GM12878 (cell line): ENCODE data around the gene MAL. TPM values are rescaled to one million over a fixed set of nuclear protein-coding genes. Genes with fewer than 3 reads are reported as not detected.

Source experiments
- ATAC-seq: fragments of 200-7000 bp; cut with Tn5 transposase; 3 replicates; pipeline ENCODE4 v1.9.1; 2020; ENCODE audit warnings: mild to moderate bottlenecking, moderate library complexity
- BruUV-seq: library from RNA; stranded (reverse); fragments of 400-500 nt; replicated peaks from 2 replicates; lab custom pipeline; 2021; lab: Mats Ljungman, UMichigan
- CTCF ChIA-PET: fragments of 300-600 bp; sonication (Branson Sonifier 250); formaldehyde crosslinking; extraction: SDS; loops from one replicate; lab custom pipeline; 2021; ENCODE audit warnings: inconsistent platforms; lab: Yijun Ruan, JAX
- POLR2A ChIA-PET: fragments of 350-600 bp; formaldehyde crosslinking; extraction: SDS; loops from one replicate; lab custom pipeline; 2021; ENCODE audit warnings: inconsistent platforms; lab: Charles Lee
- RAD21 ChIA-PET: fragments of 300-600 bp; sonication (Branson Sonifier 250); formaldehyde crosslinking; loops from one replicate; lab custom pipeline; 2023; ENCODE audit warnings: antibody characterized with exemption; ENCODE audit not compliant: unreplicated experiment; lab: Charles Lee
- SMC1A ChIA-PET: fragments of 300-600 bp; sonication (Branson Sonifier 250); formaldehyde crosslinking; loops from one replicate; lab custom pipeline; 2023; ENCODE audit not compliant: unreplicated experiment, uncharacterized antibody; lab: Charles Lee
- DNase-seq: peaks from one replicate; pipeline ENCODE4 v3.0.0-alpha.2; 2011; ENCODE audit warnings: low read depth, low spot score
- FAIRE-seq: peaks from 3 replicates; lab custom pipeline; 2011; peaks lifted over from hg19 to GRCh38; lab: Jason Lieb, UNC
- H2AFZ ChIP-seq: 2 replicates; pipeline ENCODE4 v1.6.0; 2011; ENCODE audit warnings: low read depth, low read length, control low read depth; ENCODE audit not compliant: control insufficient read depth
- H3K27ac ChIP-seq: 2 replicates; pipeline ENCODE4 v1.5.1; 2011; ENCODE audit warnings: control low read depth; ENCODE audit not compliant: control insufficient read depth, insufficient read depth
- H3K27me3 ChIP-seq, 2 experiments: replicated peaks in 1 of 2; 2 replicates each; pipeline versions ENCODE4 v1.6.0 to v1.6.1; 2011; ENCODE audit warnings: low read length in 1 of 2; ENCODE audit not compliant: control insufficient read depth in 2 of 2, insufficient read depth in 2 of 2
- H3K36me3 ChIP-seq, 2 experiments: 2 replicates each; pipeline ENCODE4 v1.5.1; 2011; ENCODE audit warnings: low read length in 1 of 2; ENCODE audit not compliant: control insufficient read depth in 2 of 2, insufficient read depth in 2 of 2
- H3K4me1 ChIP-seq: 2 replicates; pipeline ENCODE4 v1.6.1; 2011; ENCODE audit warnings: mild to moderate bottlenecking, low read length, moderate library complexity, mixed read lengths; ENCODE audit not compliant: control insufficient read depth, insufficient read depth
- H3K4me2 ChIP-seq: 2 replicates; pipeline ENCODE4 v1.6.0; 2011; ENCODE audit warnings: control low read depth; ENCODE audit not compliant: control insufficient read depth, insufficient read depth
- H3K4me3 ChIP-seq: fragments of 200-600 bp; sonication (generic); 2 replicates; pipeline ENCODE4 v1.5.1; 2016
- H3K79me2 ChIP-seq: 2 replicates; pipeline ENCODE4 v1.6.0; 2011; ENCODE audit warnings: low read length; ENCODE audit not compliant: control insufficient read depth, insufficient read depth
- H3K9ac ChIP-seq: 2 replicates; pipeline ENCODE4 v1.8.0; 2011; ENCODE audit warnings: low read length, control low read depth, mixed read lengths; ENCODE audit not compliant: control insufficient read depth, insufficient read depth
- H3K9me3 ChIP-seq: replicated peaks from 3 replicates; pipeline ENCODE4 v1.5.1; 2011; ENCODE audit warnings: mild to moderate bottlenecking, low read length; ENCODE audit not compliant: control insufficient read depth, insufficient read depth
- H4K20me1 ChIP-seq: 2 replicates; pipeline ENCODE4 v1.6.0; 2011; ENCODE audit not compliant: control insufficient read depth, insufficient read depth
- CREM ChIP-seq: IDR thresholded peaks from 2 replicates; pipeline ENCODE4 v1.6.1; 2014; ENCODE audit warnings: antibody characterized with exemption, low read depth
- EGR1 ChIP-seq, 2 experiments: IDR thresholded peaks; 1 replicate in 1 of 2; 2 replicates in 1 of 2; pipeline ENCODE4 v1.6.1; 2011 to 2012; ENCODE audit warnings: low read depth in 2 of 2, low read length in 2 of 2, borderline replicate concordance in 1 of 2, mild to moderate bottlenecking in 1 of 2, moderate library complexity in 1 of 2
- HDAC6 ChIP-seq: fragments of 200-600 bp; sonication (generic); IDR thresholded peaks from one replicate; pipeline ENCODE4 v1.8.0; 2017; ENCODE audit warnings: antibody characterized with exemption; ENCODE audit not compliant: unreplicated experiment
- HDGF ChIP-seq: fragments of 450-650 bp; IDR thresholded peaks from 2 replicates; pipeline ENCODE4 v1.6.1; 2016; ENCODE audit warnings: antibody characterized with exemption
- KAT2A ChIP-seq: conservative IDR thresholded peaks from 2 replicates; pipeline ENCODE4 v1.6.1; 2011; ENCODE audit warnings: low read depth, low read length; ENCODE audit not compliant: control insufficient read depth
- KDM1A ChIP-seq: fragments of 200-600 bp; sonication (generic); IDR thresholded peaks from 2 replicates; pipeline ENCODE4 v1.6.1; 2016; ENCODE audit warnings: borderline replicate concordance
- PML ChIP-seq: IDR thresholded peaks from 2 replicates; pipeline ENCODE4 v1.6.1; 2012; ENCODE audit warnings: low read length, inconsistent platforms
- RELB ChIP-seq: fragments of 450-650 bp; IDR thresholded peaks from 2 replicates; pipeline ENCODE4 v1.6.1; 2017; ENCODE audit warnings: low read depth, mild to moderate bottlenecking, moderate library complexity
- RFX5 ChIP-seq: IDR thresholded peaks from 2 replicates; pipeline ENCODE4 v1.6.1; 2011; ENCODE audit warnings: low read depth, low read length, improper control_type of control experiment
- RUNX3 ChIP-seq: IDR thresholded peaks from 2 replicates; pipeline ENCODE4 v1.6.1; 2012; ENCODE audit warnings: low read length, inconsistent platforms
- SKIL ChIP-seq: fragments of 450-650 bp; IDR thresholded peaks from 2 replicates; pipeline ENCODE4 v1.6.1; 2017; ENCODE audit warnings: mild to moderate bottlenecking, low read depth, inconsistent platforms; ENCODE audit not compliant: poor library complexity, severe bottlenecking
- SPI1 ChIP-seq: IDR thresholded peaks from 2 replicates; pipeline ENCODE4 v1.6.1; 2011; ENCODE audit warnings: low read depth, mild to moderate bottlenecking, low read length, moderate library complexity, borderline replicate concordance; ENCODE audit not compliant: insufficient read depth
- YBX1 ChIP-seq: fragments of 450-650 bp; IDR thresholded peaks from 2 replicates; pipeline ENCODE4 v1.6.1; 2016; ENCODE audit warnings: antibody characterized with exemption
- WGBS: methylation state at CpG from one replicate; pipeline ENCODE4 v1.1.6; 2016; ENCODE audit warnings: low lambda C conversion rate; ENCODE audit not compliant: insufficient replicate concordance, insufficient coverage; ENCODE audit errors: missing lambda C conversion rate; 5-methylcytosine and 5-hydroxymethylcytosine counted together
- in situ Hi-C: fragments of 300-500 bp; cut with MboI; formaldehyde crosslinking; loops from 9 replicates; pipeline ENCODE4 v1.14.3; 2018; ENCODE audit warnings: mixed read lengths
- intact Hi-C: fragments of 100-400 bp; cut with micrococcal nuclease; formaldehyde crosslinking; loops from one replicate; pipeline ENCODE4 v1.14.2; 2022; ENCODE audit not compliant: unreplicated experiment
- polyA plus RNA-seq, 11 experiments: library from polyadenylated mRNA; depleted of rRNA in 4 of 11; unstranded in 6 of 11; stranded (reverse) in 5 of 11; fragments of >200 nt; fragmentation: Nextera tagmentation in 4 of 11; fragmentation: Illumina TruSeq in 1 of 11; extraction: Ambion mirVana in 4 of 11; extraction: Trizol in 1 of 11; gene quantifications; 1 replicate in 1 of 11; 2 replicates in 10 of 11; pipeline versions ENCODE4 v1.2.1 to v1.2.3, GENCODE V29; 2011 to 2016; ENCODE audit warnings: inconsistent platforms in 2 of 11, missing spikeins in 2 of 11, low read depth in 1 of 11
- total RNA-seq, 4 experiments: library from RNA; depleted of rRNA in 3 of 4; stranded (reverse); fragments of >200 nt in 3 of 4; fragmentation: Illumina TruSeq in 1 of 4; extraction: Trizol in 1 of 4; gene quantifications; 2 replicates each; pipeline versions ENCODE4 v1.2.1 to v1.2.3, GENCODE V29; 2013 to 2021
- TF ChIP-seq, protein P1 (sequence below): fragments of 450-650 bp; IDR thresholded peaks from 2 replicates; pipeline ENCODE4 v1.6.1; 2016; ENCODE audit warnings: mild to moderate bottlenecking

The MAL gene
- total and polyA plus RNA-seq, 10 of the 15 experiments (the other 5 are each of a cell fraction or from before 2014, with no cell fraction given) = 1.3 to 4.5 (median 1.7) TPM

DNA sequence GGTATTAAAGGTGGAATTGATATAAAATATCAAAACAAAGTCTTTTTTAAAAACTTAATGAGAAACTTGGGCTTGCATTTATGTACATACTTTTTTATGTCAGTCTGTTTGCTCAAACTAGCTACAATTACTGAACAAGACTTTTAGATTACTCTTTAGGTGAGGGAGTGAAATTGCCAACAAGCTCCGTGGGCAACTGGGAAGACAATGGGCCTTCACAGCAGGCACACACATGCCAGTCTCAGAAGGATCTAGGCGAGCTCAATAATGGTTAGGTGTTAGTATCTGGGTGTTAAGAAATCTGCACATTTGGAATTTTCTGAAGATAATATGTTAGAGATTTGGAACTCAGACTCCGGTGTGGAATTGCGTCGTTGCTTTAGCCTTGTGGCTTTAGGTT is 23.0 kb upstream of the MAL start:
- Histone ChIP-seq H3K4me3 (no peak overlapping the region), H3K27me3 (no peaks in the 10 kb centered on the region; a peak in 1 of 4 replicates), H3K9ac (no peak overlapping the region), H3K9me3 (no peaks in the 10 kb centered on the region), H3K79me2 (no peaks in the 10 kb centered on the region), H3K4me2 (no peak overlapping the region), H3K4me1 (no peaks in the 10 kb centered on the region), H4K20me1 (no peaks in the 10 kb centered on the region), H2AFZ (no peak overlapping the region), H3K36me3 (no peaks in the 10 kb centered on the region), H3K27ac (no peak overlapping the region)
- DNase-seq (no peak), ATAC-seq (no peak), FAIRE-seq (no peak)
- BruUV-seq = no TSS peak
- intact Hi-C loops = no loop called here
- no peak for TF ChIP-seq HDGF
- TF ChIP-seq SPI1 = no peak
- no peak for TF ChIP-seq RUNX3
- no peak for TF ChIP-seq KAT2A
- no peak for TF ChIP-seq PML
- in situ Hi-C loops = no loop called here
- ChIA-PET POLR2A (no interaction called here), RAD21 (no interaction called here), SMC1A (interaction anchor here (1.6 kb wide), 1 partner anchor 20 kb away, joined by 4 read pairs; no protein-coding TSS in a partner anchor), CTCF (interaction anchor here (1.6 to 1.7 kb wide), 2 partner anchors 12 to 16 kb away, joined by 4 to 5 read pairs; no protein-coding TSS in a partner anchor)
- WGBS = 46% methylated on average over 5 of the region's 5 CpGs

DNA sequence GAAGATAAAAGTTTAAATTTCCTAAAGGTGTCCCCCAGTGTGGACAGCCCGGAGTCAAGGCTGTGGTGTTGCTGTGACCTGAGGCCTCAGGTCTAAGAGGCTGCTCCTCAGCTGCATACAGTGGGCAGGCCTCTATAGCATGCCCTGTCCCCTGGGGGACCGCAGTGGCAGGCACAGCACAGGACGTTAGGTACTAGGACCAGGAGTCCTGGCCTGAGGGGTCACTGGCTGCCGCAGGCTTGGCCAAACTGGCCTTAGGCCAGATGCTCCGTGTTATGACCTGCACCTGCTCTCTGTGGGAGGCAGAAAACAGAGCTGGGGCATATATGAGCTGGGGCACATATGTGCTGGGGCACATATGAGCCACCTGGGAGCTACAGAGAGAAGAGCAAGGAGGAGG is 21.2 kb upstream of the MAL start:
- Histone ChIP-seq H3K4me1 (no peaks in the 10 kb centered on the region), H4K20me1 (no peaks in the 10 kb centered on the region), H3K36me3 (no peaks in the 10 kb centered on the region), H3K27ac (no peak overlapping the region), H3K4me3 (no peak overlapping the region), H3K4me2 (no peak overlapping the region), H2AFZ (no peak overlapping the region), H3K9me3 (no peaks in the 10 kb centered on the region), H3K79me2 (no peaks in the 10 kb centered on the region), H3K9ac (no peak overlapping the region), H3K27me3 (no peaks in the 10 kb centered on the region)
- ChIA-PET POLR2A (no interaction called here), CTCF (interaction anchor here (1.6 kb wide), 1 partner anchor 18 kb away, joined by 5 read pairs; no protein-coding TSS in a partner anchor), SMC1A (no interaction called here), RAD21 (no interaction called here)
- intact Hi-C loops (no loop called here), in situ Hi-C loops (no loop called here)
- BruUV-seq = no TSS peak
- no peak; the same call in 2 of the 3 replicates for ATAC-seq
- DNase-seq = no peak
- 47% methylated on average over 5 of the region's 5 CpGs for WGBS
- FAIRE-seq = no peak
- TF ChIP-seq HDAC6 (no peak), SKIL (no peak), RELB (no peak), RFX5 (no peak), EGR1 (IDR thresholded peaks at IDR 0.05; ENCODE audit: borderline replicate concordance in 1 of 2, low read depth in 2 of 2, low read length in 2 of 2) (no peak), KDM1A (no peak), RUNX3 (no peak), YBX1 (no peak), CREM (no peak)
- TF ChIP-seq, protein P1, sequence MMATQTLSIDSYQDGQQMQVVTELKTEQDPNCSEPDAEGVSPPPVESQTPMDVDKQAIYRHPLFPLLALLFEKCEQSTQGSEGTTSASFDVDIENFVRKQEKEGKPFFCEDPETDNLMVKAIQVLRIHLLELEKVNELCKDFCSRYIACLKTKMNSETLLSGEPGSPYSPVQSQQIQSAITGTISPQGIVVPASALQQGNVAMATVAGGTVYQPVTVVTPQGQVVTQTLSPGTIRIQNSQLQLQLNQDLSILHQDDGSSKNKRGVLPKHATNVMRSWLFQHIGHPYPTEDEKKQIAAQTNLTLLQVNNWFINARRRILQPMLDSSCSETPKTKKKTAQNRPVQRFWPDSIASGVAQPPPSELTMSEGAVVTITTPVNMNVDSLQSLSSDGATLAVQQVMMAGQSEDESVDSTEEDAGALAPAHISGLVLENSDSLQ = no peak
